Measurements from ENCODE around the gene NCOA6.

DNA sequence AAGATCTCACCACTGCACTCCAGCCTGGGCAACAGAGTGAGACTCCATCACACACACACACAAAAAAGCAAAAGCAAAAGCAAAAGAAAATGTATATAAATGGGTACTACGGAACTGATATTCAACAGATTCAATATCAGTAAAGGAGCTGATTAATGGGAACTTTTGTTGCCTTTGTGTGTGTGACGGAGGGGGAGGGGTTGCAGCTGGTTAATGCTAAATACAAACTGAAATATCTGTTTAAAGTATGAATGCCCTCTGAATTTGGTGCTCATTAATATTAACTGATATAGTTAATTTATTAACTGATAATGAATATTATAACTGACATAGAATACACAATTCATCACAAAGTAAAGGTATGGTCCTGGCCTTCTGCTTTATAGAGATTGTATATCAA lies 8.4 kb downstream of the NCOA6 start:
- TF ChIP-seq, protein P1, sequence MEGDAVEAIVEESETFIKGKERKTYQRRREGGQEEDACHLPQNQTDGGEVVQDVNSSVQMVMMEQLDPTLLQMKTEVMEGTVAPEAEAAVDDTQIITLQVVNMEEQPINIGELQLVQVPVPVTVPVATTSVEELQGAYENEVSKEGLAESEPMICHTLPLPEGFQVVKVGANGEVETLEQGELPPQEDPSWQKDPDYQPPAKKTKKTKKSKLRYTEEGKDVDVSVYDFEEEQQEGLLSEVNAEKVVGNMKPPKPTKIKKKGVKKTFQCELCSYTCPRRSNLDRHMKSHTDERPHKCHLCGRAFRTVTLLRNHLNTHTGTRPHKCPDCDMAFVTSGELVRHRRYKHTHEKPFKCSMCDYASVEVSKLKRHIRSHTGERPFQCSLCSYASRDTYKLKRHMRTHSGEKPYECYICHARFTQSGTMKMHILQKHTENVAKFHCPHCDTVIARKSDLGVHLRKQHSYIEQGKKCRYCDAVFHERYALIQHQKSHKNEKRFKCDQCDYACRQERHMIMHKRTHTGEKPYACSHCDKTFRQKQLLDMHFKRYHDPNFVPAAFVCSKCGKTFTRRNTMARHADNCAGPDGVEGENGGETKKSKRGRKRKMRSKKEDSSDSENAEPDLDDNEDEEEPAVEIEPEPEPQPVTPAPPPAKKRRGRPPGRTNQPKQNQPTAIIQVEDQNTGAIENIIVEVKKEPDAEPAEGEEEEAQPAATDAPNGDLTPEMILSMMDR (conservative IDR thresholded peaks at IDR 0.05; ENCODE audit: low read depth, low read length) = no peak
- no peak for TF ChIP-seq RCOR1 (IDR thresholded peaks at IDR 0.05; ENCODE audit: insufficient replicate concordance, low read length)
- TF ChIP-seq, protein P2, sequence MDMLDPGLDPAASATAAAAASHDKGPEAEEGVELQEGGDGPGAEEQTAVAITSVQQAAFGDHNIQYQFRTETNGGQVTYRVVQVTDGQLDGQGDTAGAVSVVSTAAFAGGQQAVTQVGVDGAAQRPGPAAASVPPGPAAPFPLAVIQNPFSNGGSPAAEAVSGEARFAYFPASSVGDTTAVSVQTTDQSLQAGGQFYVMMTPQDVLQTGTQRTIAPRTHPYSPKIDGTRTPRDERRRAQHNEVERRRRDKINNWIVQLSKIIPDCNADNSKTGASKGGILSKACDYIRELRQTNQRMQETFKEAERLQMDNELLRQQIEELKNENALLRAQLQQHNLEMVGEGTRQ (IDR thresholded peaks at IDR 0.05; ENCODE audit: low read depth, low read length) = no peak
- TF ChIP-seq POLR2A (IDR thresholded peaks at IDR 0.05; ENCODE audit: low read depth, low read length) = no peak
- no peak for TF ChIP-seq CEBPB (IDR thresholded peaks at IDR 0.05; ENCODE audit: low read depth, low read length)
- no peak for TF ChIP-seq NFE2L2 (IDR thresholded peaks at IDR 0.05; ENCODE audit: low read depth, low read length)
- no peak for TF ChIP-seq RAD21 (IDR thresholded peaks at IDR 0.05; ENCODE audit: low read length)
- TF ChIP-seq BHLHE40 (IDR thresholded peaks at IDR 0.05; ENCODE audit: low read depth, low read length) = no peak
- TF ChIP-seq FOS (IDR thresholded peaks at IDR 0.05; ENCODE audit: low read depth, low read length) = no peak
- TF ChIP-seq, protein P3, sequence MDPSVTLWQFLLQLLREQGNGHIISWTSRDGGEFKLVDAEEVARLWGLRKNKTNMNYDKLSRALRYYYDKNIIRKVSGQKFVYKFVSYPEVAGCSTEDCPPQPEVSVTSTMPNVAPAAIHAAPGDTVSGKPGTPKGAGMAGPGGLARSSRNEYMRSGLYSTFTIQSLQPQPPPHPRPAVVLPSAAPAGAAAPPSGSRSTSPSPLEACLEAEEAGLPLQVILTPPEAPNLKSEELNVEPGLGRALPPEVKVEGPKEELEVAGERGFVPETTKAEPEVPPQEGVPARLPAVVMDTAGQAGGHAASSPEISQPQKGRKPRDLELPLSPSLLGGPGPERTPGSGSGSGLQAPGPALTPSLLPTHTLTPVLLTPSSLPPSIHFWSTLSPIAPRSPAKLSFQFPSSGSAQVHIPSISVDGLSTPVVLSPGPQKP (IDR thresholded peaks at IDR 0.05; ENCODE audit: borderline replicate concordance, low read depth, low read length) = no peak
- TF ChIP-seq CHD1 (IDR thresholded peaks at IDR 0.05; ENCODE audit: low read depth, low read length) = no peak
- no peak for TF ChIP-seq MAZ (IDR thresholded peaks at IDR 0.05; ENCODE audit: borderline replicate concordance, low read depth, low read length)
- no peak for TF ChIP-seq RFX5 (IDR thresholded peaks at IDR 0.05; ENCODE audit: low read depth, low read length)
- no peak for TF ChIP-seq MAFK (IDR thresholded peaks at IDR 0.05; ENCODE audit: low read depth, low read length)
